ENCODE results near the gene MAZ. TPM values are rescaled to one million over a fixed set of nuclear protein-coding genes. Genes with fewer than 3 reads are reported as not detected.

MAZ gene
- total and polyA plus RNA-seq, 2 of the 8 experiments (the other 6 are each of a cell fraction or from before 2014, with no cell fraction given): 219 to 380 TPM

DNA sequence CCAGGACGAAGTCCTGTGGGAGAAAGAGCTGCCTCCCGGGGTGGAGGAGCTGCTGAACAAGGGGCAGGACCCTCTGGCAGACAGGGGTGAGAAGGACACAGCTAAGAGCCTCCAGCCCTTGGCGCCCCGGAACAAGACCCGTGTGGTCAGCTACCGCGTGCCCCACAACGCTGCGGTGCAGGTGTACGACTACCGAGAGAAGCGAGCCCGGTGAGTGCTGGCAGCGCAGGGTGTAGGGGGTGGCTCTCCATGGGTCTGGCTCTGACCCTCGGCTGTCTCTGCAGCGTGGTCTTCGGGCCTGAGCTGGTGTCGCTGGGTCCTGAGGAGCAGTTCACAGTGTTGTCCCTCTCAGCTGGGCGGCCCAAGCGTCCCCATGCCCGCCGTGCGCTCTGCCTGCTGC is 35.3 kb downstream of the MAZ start:
- ChIA-PET CTCF (ENCODE audit: partially characterized antibody) (interaction anchor here (0.7 to 4.2 kb wide), 10 partner anchors 8 to 568 kb away, joined by 3 to 28 read pairs (median 4); partner anchors contain the start of genes MAZ, MVP and TBX6), POLR2A (ENCODE audit: partially characterized antibody) (interaction anchor here (0.6 to 12.7 kb wide), 2 partner anchors 8 to 19 kb away, joined by 3 to 167 read pairs; partner anchors contain the start of genes MVP and PAGR1)
- no peak for DNase-seq (ENCODE audit: low read depth in 1 of 2, low spot score in 2 of 2)

More for the DNA sequence above, 35.3 kb downstream of the MAZ start:
- no peaks in the 10 kb centered on the region for H3K79me1 ChIP-seq (ENCODE audit: low read depth, low read length)
- H3K23me2 ChIP-seq (ENCODE audit: low read depth, low read length): no peaks in the 10 kb centered on the region
- H3K56ac ChIP-seq (replicated peaks; ENCODE audit: insufficient read length, low read depth, low read length): no peak overlapping the region
- no peaks in the 10 kb centered on the region for H3K9me3 ChIP-seq (ENCODE audit: insufficient read depth in 2 of 2, low read depth in 1 of 2, low read length in 1 of 2)
- no peaks in the 10 kb centered on the region; a peak in 1 of 7 replicates for H3K4me1 ChIP-seq (replicated peaks in 1 of 4; ENCODE audit: control insufficient read depth in 3 of 4, insufficient read depth in 4 of 4, low read length in 3 of 4)
- FAIRE-seq: no peak
- 93% methylated on average over 16 of the region's 23 CpGs; no CpG with 5 or more reads in 1 of the 2 experiments for WGBS, 2 experiments (ENCODE audit: extremely low coverage in 1 of 2, insufficient coverage in 1 of 2, insufficient read length in 1 of 2, insufficient replicate concordance in 2 of 2, low coverage in 1 of 2, low lambda C conversion rate in 2 of 2, missing lambda C conversion rate in 1 of 2)
- H2AK5ac ChIP-seq (ENCODE audit: low read depth, low read length): no peak overlapping the region
- no peak overlapping the region for H3K4me2 ChIP-seq (ENCODE audit: insufficient read depth in 1 of 2, low read depth in 2 of 2, low read length in 2 of 2)
- H4K8ac ChIP-seq (ENCODE audit: extremely low read depth, insufficient read depth, low read length): no peak overlapping the region
- H2BK15ac ChIP-seq (ENCODE audit: low read length): no peak overlapping the region
- H2BK120ac ChIP-seq (replicated peaks; ENCODE audit: low read depth, low read length): no peak overlapping the region
- H2BK5ac ChIP-seq (ENCODE audit: low read depth, low read length): no peak overlapping the region
- no peaks in the 10 kb centered on the region for H4K20me1 ChIP-seq (replicated peaks in 1 of 2; ENCODE audit: control insufficient read depth in 1 of 2, insufficient read depth in 2 of 2, low read length in 2 of 2)
- no peak overlapping the region for H2AFZ ChIP-seq (ENCODE audit: low read length)
- no peak overlapping the region for H4K5ac ChIP-seq (ENCODE audit: insufficient read length, low read depth, low read length)
- H3K23ac ChIP-seq (ENCODE audit: insufficient read length): no peak overlapping the region
- H3K79me2 ChIP-seq (ENCODE audit: control insufficient read depth in 1 of 2, insufficient read depth in 2 of 2, low read length in 2 of 2): no peaks in the 10 kb centered on the region
- no peak overlapping the region for H3K27ac ChIP-seq (ENCODE audit: low read depth, low read length)
- H3K14ac ChIP-seq (ENCODE audit: insufficient read length): no peak overlapping the region
- H3K36me3 ChIP-seq (ENCODE audit: control insufficient read depth in 2 of 4, insufficient read depth in 4 of 4, low read length in 3 of 4): no peaks in the 10 kb centered on the region
- H3K9ac ChIP-seq (replicated peaks in 1 of 4; ENCODE audit: extremely low read depth in 1 of 4, low read depth in 3 of 4, low read length in 3 of 4): no peak overlapping the region
- no peaks in the 10 kb centered on the region for H3K27me3 ChIP-seq (replicated peaks in 1 of 4; ENCODE audit: control insufficient read depth in 3 of 4, extremely low read depth in 1 of 4, insufficient read depth in 3 of 4, low read length in 3 of 4)
- no peak overlapping the region for H3K18ac ChIP-seq (ENCODE audit: extremely low read depth, low read length)
- no peak overlapping the region for H4K91ac ChIP-seq (replicated peaks; ENCODE audit: insufficient read length, low read length)
- TF ChIP-seq BACH1 (IDR thresholded peaks at IDR 0.05; ENCODE audit: low read length) (no peak), POLR2AphosphoS5 (IDR thresholded peaks at IDR 0.05; ENCODE audit: low read depth, low read length) (no peak), KDM1A (IDR thresholded peaks at IDR 0.05; ENCODE audit: borderline replicate concordance, low read length) (no peak), YY1 (IDR thresholded peaks at IDR 0.05; ENCODE audit: low read depth, low read length) (no peak), JUN (IDR thresholded peaks at IDR 0.05; ENCODE audit: low read depth, low read length) (no peak), JUND (IDR thresholded peaks at IDR 0.05; ENCODE audit: low read length) (no peak), CTBP2 (IDR thresholded peaks at IDR 0.05; ENCODE audit: borderline replicate concordance, insufficient read depth, insufficient read length, low read length) (no peak), ZNF274 (IDR thresholded peaks at IDR 0.05; ENCODE audit: borderline replicate concordance, extremely low read depth, low read length) (no peak)
- TF ChIP-seq, protein P1, sequence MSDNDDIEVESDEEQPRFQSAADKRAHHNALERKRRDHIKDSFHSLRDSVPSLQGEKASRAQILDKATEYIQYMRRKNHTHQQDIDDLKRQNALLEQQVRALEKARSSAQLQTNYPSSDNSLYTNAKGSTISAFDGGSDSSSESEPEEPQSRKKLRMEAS (IDR thresholded peaks at IDR 0.05): no peak
- no peak overlapping the region for H3K4me3 ChIP-seq (ENCODE audit: extremely low read depth in 1 of 4, insufficient read depth in 2 of 4, low read depth in 3 of 4, low read length in 4 of 4)
- no peak overlapping the region for H2BK12ac ChIP-seq (ENCODE audit: low read depth, low read length)
- H3K4ac ChIP-seq (replicated peaks; ENCODE audit: insufficient read length, low read depth, low read length): no peak overlapping the region
- no peak overlapping the region for H2BK20ac ChIP-seq (ENCODE audit: low read length)

All from H1 (cell line).